GM23338 (cell line): Measurements from ENCODE around the gene RAB11A.

ENCODE experiments used
- CTCF ChIP-seq, 2 experiments: fragments of 200-600 bp in 1 of 2; sonication (generic) in 1 of 2; conservative IDR thresholded peaks; 2 replicates each; pipeline versions ENCODE4 v1.5.1 to v1.6.1; 2016 to 2017; ENCODE audit warnings: antibody characterized with exemption in 2 of 2, low read depth in 2 of 2, mild to moderate bottlenecking in 2 of 2, moderate library complexity in 1 of 2
- EZH2 ChIP-seq: fragments of 200-600 bp; sonication (generic); IDR thresholded peaks from one replicate; pipeline ENCODE4 v1.8.0; 2017; ENCODE audit warnings: antibody characterized with exemption, mild to moderate bottlenecking, low read depth; ENCODE audit not compliant: unreplicated experiment
- POLR2AphosphoS5 ChIP-seq: IDR thresholded peaks from 2 replicates; pipeline ENCODE4 v1.6.1; 2016; ENCODE audit warnings: antibody characterized with exemption, low read depth

DNA sequence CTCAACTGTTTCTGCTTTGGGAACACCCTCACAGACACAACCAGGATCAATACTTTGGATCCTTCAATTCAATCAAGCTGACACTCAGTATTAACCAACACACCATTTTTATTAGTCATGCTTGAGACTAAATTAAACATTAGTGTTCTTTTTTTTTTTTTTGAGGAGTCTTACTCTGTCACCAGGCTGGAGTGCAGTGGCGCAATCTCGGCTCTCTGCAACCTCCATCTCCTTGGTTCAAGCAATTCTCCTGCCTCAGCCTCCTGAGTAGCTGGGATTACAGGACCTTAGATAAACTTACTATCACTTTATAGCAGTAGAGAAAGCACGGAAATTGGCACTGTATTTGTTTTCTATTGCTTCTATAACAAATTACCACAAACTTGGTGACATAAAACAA lies 2.0 kb upstream of the RAB11A start:
- TF ChIP-seq POLR2AphosphoS5 (no peak), CTCF (conservative IDR thresholded peaks at IDR 0.05; ENCODE audit: low read depth in 2 of 2) (no peak), EZH2 (no peak)
